Loucy (cell line): ENCODE data around the gene CPA3.
A peak's percentile ranks its signal among the peaks of the same experiment; 100 is the strongest.

Source experiments
- H2AFZ ChIP-seq: fragments of 200-600 bp; sonication (generic); 2 replicates; pipeline ENCODE4 v1.6.0; 2016; ENCODE audit warnings: antibody characterized with exemption, mild to moderate bottlenecking, low read length, moderate library complexity
- H3F3A ChIP-seq: fragments of 200-600 bp; 2 replicates; pipeline ENCODE4 v1.6.0; 2016; ENCODE audit warnings: antibody characterized with exemption, low read depth, mild to moderate bottlenecking
- H3K27me3 ChIP-seq: fragments of 200-600 bp; sonication (generic); 2 replicates; pipeline ENCODE4 v1.6.1; 2014; ENCODE audit warnings: low read length, mild to moderate bottlenecking; ENCODE audit not compliant: insufficient read depth, poor library complexity, severe bottlenecking
- H3K36me3 ChIP-seq: fragments of 200-600 bp; sonication (generic); 2 replicates; pipeline ENCODE4 v1.6.1; 2016; ENCODE audit warnings: low read length; ENCODE audit not compliant: insufficient read depth
- H3K4me1 ChIP-seq: fragments of 200-600 bp; sonication (generic); 2 replicates; pipeline ENCODE4 v1.5.1; 2014; ENCODE audit warnings: low read length, mild to moderate bottlenecking; ENCODE audit not compliant: insufficient read depth, poor library complexity, severe bottlenecking
- H3K4me2 ChIP-seq: fragments of 200-600 bp; sonication (generic); 2 replicates; pipeline ENCODE4 v1.6.0; 2014; ENCODE audit warnings: antibody characterized with exemption, low read length, low read depth, mild to moderate bottlenecking; ENCODE audit not compliant: poor library complexity, severe bottlenecking
- H3K4me3 ChIP-seq: fragments of 200-600 bp; sonication (generic); 2 replicates; pipeline ENCODE4 v1.5.1; 2014; ENCODE audit warnings: low read length, mild to moderate bottlenecking, mixed read lengths; ENCODE audit not compliant: poor library complexity, severe bottlenecking
- H3K79me2 ChIP-seq: fragments of 200-600 bp; sonication (generic); 2 replicates; pipeline ENCODE4 v1.6.1; 2014; ENCODE audit warnings: low read length; ENCODE audit not compliant: insufficient read depth
- H3K9ac ChIP-seq: fragments of 200-600 bp; sonication (generic); 2 replicates; pipeline ENCODE4 v1.6.0; 2014; ENCODE audit warnings: mild to moderate bottlenecking, low read depth, low read length, moderate library complexity; ENCODE audit not compliant: poor library complexity, severe bottlenecking
- H3K9me2 ChIP-seq: fragments of 200-600 bp; sonication (generic); replicated peaks from 2 replicates; pipeline ENCODE4 v1.6.1; 2016; ENCODE audit warnings: low read depth, low read length, mixed read lengths
- H3K9me3 ChIP-seq: fragments of 200-600 bp; sonication (generic); 2 replicates; pipeline ENCODE4 v1.6.1; 2014; ENCODE audit warnings: mild to moderate bottlenecking, antibody characterized with exemption, low read length, low read depth; ENCODE audit not compliant: insufficient read depth
- H4K20me1 ChIP-seq: fragments of 200-600 bp; sonication (generic); 2 replicates; pipeline ENCODE4 v1.6.0; 2014; ENCODE audit warnings: antibody characterized with exemption, low read length, mild to moderate bottlenecking; ENCODE audit not compliant: insufficient read depth, poor library complexity, severe bottlenecking
- CTCF ChIP-seq: fragments of 200-600 bp; sonication (generic); conservative IDR thresholded peaks from 2 replicates; pipeline ENCODE4 v1.5.1; 2014; ENCODE audit warnings: mild to moderate bottlenecking, antibody characterized with exemption, low read length
- EZH2phosphoT487 ChIP-seq: fragments of 200-600 bp; IDR thresholded peaks from 2 replicates; pipeline ENCODE4 v1.6.1; 2018; ENCODE audit warnings: antibody characterized with exemption, mild to moderate bottlenecking, moderate library complexity, borderline replicate concordance

CPA3 gene

GRCh38 chr3:148865049-148865448 is at the start of gene CPA3:
Gene CPA3 (plus strand): TSS chr3:148865296. CDS start chr3:148865308, 12 bp downstream.
- H3K9me2 ChIP-seq, result no peaks in the 10 kb centered on the region
- no peaks in the 10 kb centered on the region for H3K9me3 ChIP-seq
- peaks cover 3% of the 10 kb centered on the region; the same call in 1 of the 2 replicates for H3F3A ChIP-seq
- no peak within 1 kb of the TSS for H2AFZ ChIP-seq
- H3K27me3 ChIP-seq, result no peaks in the 10 kb centered on the region
- no peaks in the 10 kb centered on the region for H4K20me1 ChIP-seq
- H3K36me3 ChIP-seq, result no peaks in the 10 kb centered on the region
- H3K9ac ChIP-seq, result no peak within 1 kb of the TSS
- peaks cover 52% of the 10 kb centered on the region for H3K4me1 ChIP-seq
- TF ChIP-seq EZH2phosphoT487 (no peak), CTCF (no peak)
- peak within 1 kb of the TSS; percentile 38 for H3K4me2 ChIP-seq
- no peaks in the 10 kb centered on the region for H3K79me2 ChIP-seq
- H3K4me3 ChIP-seq, result peak within 1 kb of the TSS; percentile 16

DNA sequence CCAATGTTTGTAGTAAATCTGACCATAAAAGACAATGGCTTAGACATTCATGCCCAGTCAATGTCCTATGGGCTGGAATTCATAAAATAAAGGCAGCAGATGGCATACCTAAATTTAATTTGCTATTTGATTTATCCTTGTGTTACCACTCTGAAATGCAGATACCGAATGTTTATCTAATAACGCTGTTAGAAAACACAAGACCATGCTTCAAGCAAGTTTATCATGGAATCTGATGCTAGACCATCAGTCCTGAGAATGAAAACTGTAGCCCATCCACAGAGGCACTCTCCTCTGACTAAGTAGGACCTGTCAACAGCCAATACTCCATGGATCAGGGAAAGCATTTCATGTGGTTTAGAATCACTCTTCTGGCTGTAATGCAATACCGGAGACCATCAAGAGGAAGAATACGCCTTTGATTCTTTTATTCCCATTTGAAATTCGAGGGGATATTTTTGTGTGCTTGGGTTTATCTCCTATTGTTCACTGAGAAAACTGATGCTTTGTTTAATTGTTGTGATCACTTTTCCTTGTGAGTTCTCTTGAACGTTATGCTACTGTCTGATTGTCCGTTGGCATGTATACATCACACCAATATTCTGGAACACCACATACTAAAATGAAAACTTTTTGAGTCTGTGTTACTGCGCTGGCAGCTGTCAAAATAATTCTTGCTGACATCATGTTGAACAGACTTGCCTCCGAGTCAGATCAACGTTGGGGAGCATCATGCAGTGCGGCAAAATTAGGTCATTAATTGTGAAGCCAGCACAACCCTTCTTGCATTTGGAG is 49.6 kb upstream of the CPA3 start:
- Histone ChIP-seq H3K4me2 (no peak overlapping the region), H2AFZ (no peak overlapping the region), H3K79me2 (no peaks in the 10 kb centered on the region), H3K9me2 (no peaks in the 10 kb centered on the region), H3F3A (no peaks in the 10 kb centered on the region), H3K9me3 (no peaks in the 10 kb centered on the region), H3K4me1 (no peaks in the 10 kb centered on the region), H3K36me3 (no peaks in the 10 kb centered on the region), H3K9ac (no peak overlapping the region), H3K27me3 (no peaks in the 10 kb centered on the region), H4K20me1 (no peaks in the 10 kb centered on the region), H3K4me3 (no peak overlapping the region)
- TF ChIP-seq EZH2phosphoT487 (no peak), CTCF (no peak)

- Histone ChIP-seq H2AFZ (no peak overlapping the region), H4K20me1 (no peaks in the 10 kb centered on the region), H3K9me2 (no peaks in the 10 kb centered on the region), H3K4me1 (no peaks in the 10 kb centered on the region), H3K36me3 (no peaks in the 10 kb centered on the region), H3K9me3 (no peaks in the 10 kb centered on the region), H3K9ac (no peak overlapping the region), H3K4me2 (no peak overlapping the region), H3K4me3 (no peak overlapping the region), H3K79me2 (no peaks in the 10 kb centered on the region), H3F3A (no peaks in the 10 kb centered on the region), H3K27me3 (no peaks in the 10 kb centered on the region)
- TF ChIP-seq EZH2phosphoT487, result no peak
- no peak for TF ChIP-seq CTCF
These were observed 48.7 kb upstream of the CPA3 start for GRCh38 chr3:148816427-148816826.
